Inferior parietal cortex (tissue), 1 donor: ENCODE results near the gene ABCA8.
A peak's percentile ranks its signal among the peaks of the same experiment; 100 is the strongest.

Experiments
- DNase-seq: peaks from one replicate; pipeline ENCODE4 v3.0.0-alpha.2; 2016; ENCODE audit errors: extremely low spot score

ABCA8 gene

DNA sequence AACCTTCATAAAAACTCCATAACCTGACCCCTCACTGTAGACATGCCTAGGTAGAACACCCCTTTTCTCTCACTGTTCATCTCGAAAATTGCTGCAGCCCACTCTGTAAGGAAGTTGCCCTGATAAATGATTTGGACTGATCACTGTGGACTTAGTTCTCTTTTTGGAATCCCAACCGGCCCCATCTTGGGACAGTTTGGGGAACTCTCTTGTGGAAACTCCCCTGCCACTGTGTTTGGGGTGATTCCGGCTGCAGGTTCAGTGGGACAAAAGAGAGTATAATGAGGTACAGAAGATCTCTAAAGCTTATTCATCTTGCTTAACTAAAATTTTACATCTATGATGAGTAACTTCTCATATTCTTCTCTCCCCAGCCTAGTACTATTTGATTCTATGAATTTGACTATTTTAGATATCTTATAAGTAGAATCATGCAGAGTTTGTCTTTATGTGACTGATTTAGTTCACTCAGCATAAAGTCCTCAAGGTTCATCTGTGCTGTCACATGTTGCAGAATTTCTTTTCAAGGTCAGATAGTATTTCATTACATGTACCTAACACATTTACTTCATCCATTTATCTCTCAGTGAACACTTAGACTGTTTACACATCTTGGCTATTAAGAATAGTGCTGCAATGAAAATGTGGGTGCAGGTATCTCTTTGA lies 84.9 kb downstream of the ABCA8 start:
- no peak for DNase-seq

DNA sequence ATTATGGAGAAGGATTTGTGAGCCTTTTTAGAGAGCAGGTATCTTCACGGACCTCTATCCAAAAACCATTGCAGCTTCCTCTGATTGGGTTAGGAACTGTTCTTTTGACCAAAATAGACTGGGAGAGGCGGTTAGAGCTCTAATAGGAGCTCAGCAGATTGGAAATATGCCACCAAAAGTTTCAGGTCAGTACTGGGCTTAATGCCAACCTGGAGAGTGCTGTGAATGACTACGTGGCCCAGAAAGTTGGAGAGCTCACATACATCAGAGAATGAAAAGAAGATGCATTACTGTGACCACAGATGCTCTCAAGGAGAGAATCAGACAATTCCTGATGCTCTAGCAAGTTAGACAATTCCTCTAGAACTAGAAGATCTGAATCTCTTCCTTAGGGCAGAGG lies 86.5 kb downstream of the ABCA8 start:
- DNase-seq: no peak

DNA sequence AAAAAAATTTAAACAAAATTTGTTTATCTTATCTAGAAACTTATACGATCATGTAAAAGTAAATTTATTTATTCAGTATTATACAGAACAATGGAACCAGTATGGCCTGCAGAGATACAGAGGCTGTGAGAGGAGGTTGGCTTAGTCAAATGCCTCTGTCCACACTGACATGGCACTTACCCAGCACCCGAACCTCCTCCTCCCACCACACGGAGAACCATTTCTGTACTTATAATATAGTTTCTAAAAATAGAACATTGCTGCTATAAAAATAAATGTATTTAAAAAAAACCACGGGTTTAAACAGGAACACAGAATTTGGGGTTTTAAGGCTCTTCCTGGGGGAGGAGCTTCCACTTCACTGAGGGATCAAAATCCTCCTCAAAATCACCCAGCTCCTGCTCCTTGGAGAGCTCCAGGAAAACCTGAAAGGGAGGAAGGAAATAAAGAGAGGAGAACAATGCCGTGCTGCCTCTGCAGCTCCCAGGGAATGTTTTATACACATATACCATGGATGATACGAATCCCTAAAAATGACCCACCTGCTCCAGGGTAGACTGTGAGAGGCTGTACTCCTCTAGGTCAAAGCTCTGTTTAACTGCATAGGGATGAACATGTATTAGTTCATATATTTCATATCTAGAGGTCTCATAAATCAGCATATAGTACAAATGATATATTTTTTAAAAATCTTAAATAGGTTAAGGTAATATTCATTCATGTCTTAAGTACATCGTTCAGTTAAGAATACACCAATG lies 87.3 kb downstream of the ABCA8 start:
- DNase-seq: no peak

DNA sequence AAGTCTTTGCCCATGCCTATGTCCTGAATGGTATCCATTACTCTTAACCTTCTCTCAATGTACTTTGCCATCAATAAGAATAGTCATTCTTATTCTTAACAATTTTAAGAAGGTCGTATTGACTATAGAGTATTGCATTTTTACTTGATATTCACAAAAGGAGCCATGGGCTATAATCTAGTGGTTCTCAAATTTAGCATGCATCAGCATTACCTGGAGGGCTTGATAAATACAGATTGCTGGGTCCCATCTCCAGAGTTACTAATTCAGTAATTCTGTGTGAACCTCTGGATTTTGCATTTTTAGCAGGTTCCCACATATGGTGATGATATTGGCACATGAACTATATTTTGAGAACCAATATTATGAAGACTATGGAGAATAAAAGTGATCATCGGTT lies 89.6 kb downstream of the ABCA8 start:
- no peak for DNase-seq

DNA sequence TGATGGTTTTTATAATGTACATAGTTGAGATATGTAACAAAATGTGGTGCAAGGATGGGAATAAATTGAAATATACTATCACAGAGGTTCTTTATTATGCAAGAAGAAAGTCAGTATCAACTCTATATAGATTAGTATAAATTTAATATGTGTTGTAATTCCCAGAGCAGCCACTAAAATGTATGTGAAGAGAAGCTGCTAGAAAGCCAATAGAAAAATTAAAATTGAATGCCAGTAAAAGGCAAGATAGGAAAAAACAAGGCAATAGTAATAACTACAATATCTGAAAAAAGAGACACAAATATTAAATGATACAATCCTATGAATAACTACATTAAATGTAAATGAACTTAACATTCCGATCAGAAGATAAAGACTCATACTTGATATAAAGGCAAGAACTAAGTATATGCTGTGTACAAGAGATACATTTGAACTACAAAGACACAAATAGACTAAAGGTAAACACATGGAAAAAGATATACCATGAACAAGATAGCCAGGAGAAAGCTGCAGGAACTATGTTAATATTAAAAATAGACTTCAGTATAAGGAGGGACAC lies 92.0 kb downstream of the ABCA8 start:
- no peak for DNase-seq

DNA sequence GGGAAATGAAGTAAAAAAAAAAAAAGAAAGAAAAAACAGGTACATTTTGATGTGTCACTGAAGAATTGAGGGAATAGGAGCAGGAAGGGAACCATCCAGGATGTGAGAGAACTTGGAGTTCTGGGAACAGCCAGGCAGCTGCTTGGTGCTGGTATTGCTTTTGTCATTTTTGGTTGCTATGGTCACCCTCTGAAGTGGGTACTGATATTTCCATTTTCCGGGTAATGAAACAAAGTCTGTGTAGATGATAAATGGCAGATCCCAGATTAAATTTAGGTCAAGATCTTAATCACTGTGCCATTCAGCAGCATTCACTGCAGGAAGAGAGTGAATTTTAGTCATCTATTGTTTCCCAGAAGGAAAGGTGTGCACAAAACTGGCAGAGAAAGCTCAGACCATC lies 93.6 kb downstream of the ABCA8 start:
- peak; percentile 2 for DNase-seq

DNA sequence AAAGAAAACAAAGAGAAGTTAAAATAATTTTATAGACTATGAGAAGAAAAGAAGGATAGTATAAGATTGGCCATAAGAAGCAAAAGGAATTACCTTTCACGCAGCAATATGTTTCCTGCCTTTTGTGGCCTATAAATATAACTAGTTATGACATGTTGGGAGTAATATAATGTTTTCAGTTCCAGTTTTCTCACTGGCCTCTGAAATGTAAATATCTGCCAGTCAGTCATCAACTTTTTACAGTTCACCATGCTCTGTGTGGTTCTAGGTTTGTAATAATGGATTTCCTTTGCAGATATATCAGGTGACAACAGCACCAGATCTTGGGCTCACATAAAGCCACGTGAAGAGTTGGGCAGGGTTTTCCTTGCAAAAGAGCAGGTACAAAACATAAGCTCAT lies 94.3 kb downstream of the ABCA8 start:
- no peak for DNase-seq

DNA sequence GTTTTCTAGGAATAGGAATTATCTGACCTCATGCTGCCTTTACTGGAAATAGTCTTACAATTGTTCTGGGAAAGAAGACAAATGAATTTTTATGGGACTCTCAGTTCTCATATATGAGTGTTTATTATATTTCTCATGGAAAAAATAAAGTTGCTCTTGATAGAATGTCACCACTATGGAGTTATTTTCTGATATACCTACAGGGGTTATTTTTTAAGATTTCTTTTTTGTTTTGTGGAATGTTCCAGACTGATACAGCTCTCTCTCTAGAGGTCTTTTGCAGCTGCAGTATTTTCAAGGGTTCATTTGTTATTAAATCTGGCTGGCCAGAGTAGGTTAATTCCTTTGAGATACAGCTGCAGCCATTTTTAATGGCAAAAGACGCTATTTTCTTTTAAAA lies 100.7 kb downstream of the ABCA8 start:
- DNase-seq: no peak

DNA sequence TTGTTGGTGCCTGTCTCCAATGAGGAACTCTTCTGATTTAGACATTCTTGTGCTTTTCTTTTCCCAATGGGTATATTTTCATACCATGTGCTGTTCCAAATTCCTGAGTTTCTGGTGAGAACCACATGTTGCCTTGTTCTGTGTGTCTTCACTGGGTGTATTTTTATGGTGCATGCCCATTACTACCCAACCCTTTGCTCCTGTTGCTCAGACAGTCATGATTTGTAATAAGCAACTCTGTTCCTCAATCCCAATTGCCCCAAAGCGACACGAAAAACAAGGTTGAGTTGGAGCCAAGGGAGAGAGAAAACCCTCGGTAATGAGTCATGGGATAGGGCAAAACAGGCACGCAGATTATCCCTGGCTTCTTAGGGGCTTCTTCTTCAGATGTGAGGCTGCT lies 101.8 kb downstream of the ABCA8 start:
- DNase-seq: no peak

DNA sequence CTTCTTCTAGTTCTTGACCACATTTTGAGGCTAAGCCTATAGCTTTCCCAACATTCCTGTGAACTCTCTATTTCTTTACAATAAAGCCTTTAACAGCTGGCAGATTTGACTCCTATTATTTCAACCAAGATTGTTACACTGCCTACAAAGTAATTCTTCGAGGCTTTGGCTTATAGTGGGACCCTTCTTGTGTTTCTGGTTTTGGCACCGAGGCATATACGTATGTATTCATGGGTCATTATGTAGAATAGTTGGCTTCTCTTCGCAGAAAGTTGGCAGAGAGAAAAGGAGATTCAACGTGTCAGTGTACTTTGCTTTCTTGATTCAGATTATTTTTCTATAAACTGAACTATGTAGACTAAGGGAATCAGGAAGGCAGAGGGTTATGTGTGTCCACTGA lies 102.2 kb downstream of the ABCA8 start:
- no peak for DNase-seq

DNA sequence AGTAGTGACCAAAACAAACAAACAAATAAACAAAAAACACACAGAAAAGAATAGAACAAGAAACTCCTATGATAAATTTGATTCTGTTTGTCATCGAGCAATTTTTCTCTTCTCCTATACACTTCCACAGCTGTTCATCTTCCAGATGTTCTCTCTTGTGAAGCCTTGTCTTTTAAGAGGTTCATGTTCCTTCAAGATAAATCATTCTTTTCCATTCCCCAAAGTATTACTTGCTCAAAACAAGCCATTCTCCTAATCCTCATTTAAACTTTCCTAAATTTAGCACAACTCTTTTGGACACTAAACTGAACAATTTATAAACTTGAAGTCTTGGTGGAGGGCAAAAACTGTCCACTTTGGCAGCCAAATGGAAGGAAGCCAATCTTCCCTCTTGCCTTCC lies 103.3 kb downstream of the ABCA8 start:
- DNase-seq: no peak

DNA sequence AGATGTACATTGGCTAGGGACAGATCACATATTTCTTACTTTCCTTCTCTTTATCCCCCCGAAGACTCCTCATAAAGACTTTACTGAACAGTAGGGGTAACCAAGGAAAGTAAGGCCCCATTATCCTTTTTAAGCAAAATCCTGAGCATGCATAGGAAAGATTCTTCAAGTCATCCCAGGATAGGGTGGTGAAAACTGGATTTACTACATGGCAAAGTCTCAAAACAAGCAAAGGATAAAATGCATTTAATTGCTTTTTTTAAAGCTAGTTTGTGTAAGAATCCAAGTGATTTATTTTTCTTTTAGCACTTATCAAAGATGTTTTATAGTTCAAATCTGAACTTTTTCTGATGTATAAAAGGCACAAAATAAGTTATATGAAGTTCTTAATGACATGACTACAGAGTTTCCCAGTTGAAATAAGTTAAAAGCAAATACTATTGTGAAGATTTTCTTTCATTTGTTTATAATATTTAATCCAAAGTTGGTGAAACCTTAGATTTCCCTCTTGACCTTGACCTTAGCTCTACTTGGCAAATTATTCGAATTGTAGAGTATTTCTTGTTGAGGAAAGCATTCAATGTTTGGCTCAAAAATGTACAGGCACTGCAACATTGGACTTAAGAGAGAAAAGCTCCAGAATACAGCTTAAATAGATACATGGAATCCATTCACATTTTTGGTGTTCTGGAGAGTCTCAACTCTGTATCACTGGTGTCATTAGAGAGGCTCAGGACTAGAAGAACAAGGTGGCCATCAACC lies 104.3 kb downstream of the ABCA8 start:
- no peak for DNase-seq

DNA sequence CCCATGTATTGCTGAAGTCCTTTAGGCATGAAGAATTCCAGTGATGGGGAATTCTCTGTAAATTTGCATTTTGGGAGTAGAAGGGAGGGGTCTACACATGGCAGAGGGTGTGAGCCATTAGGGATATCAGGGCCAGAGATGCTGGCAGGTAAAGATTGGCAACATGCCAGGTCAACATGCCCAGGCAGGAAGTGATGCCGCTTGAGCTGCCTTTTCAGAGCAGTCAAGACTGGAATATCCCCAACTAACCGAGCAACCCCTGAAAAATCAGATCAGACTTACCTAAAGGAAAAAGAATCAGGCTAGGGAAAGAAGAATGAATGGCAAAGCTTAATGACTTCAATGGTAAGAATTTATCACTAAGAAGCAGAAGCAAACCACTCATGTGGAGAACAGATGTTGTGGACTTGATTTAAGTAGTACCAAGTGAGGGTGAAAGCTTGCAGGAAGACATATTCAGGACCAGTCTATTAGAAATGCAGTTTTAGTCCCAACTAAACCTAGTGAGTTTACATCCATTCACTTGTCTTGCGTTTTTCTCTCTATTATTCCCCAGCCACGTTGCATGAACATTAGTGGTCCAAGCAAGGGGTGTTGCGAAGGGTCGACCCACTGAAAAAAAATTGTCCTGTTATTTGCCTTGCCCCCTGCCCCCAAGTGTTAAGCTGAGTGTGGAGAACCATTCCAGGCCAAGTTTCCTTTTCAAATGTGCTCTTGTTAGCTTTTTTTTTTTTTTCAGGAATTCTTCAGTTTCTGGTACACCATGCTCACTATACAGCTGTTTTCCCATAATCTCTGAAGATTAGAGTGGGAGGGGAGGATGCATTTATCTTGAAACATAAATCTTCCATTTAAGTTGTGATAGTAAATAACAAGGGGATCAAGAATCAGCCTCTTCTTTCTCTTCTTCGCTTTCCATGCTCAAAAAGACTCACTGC lies 105.2 kb downstream of the ABCA8 start:
- DNase-seq: no peak

DNA sequence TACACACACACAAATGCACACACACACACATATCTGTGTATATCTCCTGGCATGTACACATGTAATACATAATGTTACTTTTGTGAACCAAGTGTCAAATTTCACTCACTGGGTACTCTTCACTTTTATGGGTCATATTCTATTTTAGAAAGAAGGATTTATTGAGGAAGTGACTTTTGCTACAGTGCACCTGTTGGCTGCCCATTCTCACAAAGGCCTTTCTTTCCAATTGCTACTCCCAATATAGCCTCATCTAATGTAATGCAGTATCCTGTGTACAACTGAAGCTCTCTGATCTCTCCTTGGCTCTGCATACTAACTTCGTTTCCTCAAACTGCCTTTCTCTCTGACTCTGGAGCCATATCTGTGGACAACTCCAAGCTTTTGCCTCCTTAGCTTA lies 107.5 kb downstream of the ABCA8 start:
- DNase-seq: no peak

DNA sequence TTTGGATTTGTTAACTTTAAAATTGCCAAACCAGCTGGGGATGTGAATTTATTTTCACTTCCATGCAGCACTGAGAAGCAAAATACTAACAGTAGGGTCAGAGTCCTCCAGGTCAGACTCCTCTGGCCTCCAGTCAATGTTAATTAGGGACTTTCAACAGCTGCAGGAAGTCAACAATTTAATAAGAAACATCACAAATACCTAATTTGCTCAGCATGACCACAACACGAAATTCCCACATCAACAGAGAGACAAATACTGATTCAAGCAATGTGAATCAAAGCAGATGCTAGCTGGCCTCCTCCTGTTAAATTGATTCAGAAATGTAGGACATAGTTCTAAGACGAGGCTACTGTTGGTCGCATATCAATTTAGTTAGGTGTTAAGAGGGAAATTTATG lies 111.7 kb downstream of the ABCA8 start:
- DNase-seq: no peak

DNA sequence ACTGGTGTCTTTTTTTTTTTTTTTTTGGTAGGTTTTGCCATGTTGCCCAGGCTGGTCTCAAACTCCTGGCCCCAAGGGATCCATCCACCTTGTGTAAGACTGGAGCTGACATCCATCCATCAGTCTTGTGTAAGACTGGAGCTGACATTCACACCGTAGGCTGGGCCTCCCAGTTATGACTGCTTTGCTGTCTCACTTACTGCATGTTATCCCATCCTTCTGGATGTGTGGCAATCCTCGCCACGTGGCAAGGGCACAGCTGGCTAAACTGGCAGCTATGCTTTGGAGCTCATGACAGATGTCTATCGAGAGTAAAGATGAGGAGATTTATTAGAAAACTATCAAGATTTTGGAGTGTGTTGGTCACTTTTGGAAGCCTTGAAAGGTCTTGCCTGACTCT lies 115.1 kb downstream of the ABCA8 start:
- DNase-seq: no peak

DNA sequence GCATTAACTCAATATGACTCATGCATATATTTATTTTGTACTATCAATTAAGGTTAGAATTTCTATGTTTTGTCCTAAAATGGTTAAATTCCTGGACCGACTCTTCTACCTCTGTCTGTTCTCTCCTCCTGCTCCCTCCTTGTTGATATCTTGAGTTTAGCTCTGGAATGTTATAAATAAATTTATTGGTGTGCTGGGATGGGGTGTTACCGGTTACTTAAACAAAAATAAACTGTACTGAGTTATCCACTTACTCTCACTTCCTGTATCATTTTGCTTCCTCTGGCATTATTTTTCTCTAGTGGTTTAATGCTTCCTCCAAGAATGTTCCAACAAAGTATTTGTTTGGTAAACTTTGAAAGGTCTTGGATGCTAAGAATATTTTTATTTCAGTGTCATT lies 120.1 kb downstream of the ABCA8 start:
- DNase-seq: no peak

DNA sequence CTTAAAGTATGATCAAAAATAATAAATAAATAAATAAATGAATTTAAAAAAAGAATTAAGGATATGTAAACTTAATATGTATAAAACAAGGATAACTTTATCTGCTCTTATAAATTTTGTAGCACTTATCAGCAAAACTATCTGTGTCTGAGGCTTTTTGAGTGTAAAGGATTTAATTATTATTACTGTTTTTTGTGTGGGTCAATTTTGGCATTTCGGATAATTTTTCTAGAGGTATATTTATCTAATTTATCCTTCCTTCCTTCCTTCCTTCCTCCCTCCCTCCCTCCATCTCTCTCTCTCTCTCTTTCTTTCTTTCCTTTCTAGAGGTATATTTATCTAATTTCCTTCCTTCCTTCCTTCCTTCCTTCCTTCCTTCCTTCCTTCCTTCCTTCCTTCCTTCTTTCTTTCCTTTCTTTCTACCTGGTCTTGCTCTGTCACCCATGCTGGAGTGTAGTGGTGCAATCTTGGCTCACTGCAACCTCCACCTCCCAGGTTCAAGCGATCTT lies 120.8 kb downstream of the ABCA8 start:
- DNase-seq: no peak

DNA sequence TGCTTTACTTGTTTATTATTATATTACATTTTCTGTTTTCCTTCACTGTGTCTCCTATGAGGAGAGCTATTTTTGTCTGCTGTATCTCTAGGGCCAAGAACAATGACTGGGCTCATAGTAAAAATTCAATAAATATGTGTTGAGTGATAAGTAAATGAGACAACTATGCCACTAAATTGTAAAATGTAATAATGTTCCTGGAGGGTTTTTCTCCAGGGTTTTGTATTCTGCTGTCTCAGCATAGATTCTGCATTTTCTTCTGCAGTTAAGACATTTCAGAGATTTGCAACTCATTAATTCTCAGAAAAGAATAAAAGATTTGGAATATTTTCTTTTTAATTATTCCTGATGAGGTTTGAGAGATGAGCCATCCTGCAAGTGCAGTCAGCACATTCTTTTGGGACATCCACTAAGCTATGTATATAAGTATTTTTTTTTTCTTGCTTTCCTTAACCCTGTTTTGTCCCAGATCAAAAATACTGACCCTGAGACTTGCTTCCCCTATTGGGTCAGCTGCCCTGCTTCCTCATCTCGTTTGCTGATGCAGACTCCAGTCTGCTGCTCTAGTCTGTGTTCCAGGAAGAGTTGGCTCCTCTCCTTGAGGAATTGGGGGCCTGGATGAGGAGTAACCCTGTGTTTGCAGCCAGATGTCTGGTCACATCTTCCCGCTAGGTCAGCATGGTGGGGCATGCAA lies 122.9 kb downstream of the ABCA8 start:
- DNase-seq: no peak

DNA sequence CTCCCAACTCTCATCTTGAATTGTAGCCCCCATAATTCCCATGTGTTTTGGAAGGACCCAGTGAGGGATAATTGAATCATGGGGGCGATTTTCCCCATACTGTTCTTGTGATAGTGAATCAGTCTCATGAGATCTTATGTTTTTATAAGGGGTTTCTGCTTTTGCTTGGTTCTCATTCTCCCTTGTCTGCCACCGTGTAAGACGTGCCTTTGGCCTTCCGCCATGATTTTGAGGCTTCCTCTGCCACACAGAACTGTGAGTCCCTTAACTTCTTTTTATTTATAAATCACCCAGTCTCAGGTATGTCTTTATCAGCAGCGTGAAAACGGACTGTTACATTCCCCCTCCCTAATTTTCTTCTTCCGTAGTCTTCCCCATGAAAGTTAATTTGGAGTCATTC lies 124.0 kb downstream of the ABCA8 start:
- DNase-seq: no peak

DNA sequence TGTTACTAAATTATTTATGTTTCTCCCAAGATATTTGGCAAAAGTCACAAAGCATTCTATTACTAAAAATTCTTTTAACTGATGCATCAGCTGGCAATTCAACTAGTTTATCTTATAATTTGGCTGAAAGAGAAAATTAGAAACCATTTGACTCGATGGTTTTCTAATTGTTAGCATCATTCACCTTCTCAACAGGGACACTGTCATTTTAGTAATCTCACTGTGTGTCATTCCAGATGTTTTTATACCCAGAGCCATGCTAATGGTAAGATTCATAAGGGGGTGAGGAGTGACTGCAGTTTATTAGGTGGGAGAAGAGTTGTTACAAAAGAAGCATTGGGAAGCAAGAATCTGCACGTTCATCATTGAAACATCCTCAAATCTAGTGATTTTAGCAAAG lies 124.9 kb downstream of the ABCA8 start:
- no peak for DNase-seq
